NT2/D1 (cell line): ENCODE data around the gene GLRA1.
"Not testable (repeated sequence)": the region's sequence is repeated elsewhere in the genome, so short reads cannot be mapped to it uniquely, and the experiment has no call there.

Source experiments
- DNase-seq: peaks from one replicate; pipeline ENCODE4 v3.0.0-alpha.2; 2011; ENCODE audit warnings: low read depth, low spot score
- H3K27me3 ChIP-seq: 2 replicates; pipeline ENCODE4 v1.6.0; 2011; ENCODE audit warnings: mild to moderate bottlenecking; ENCODE audit not compliant: insufficient read length, insufficient read depth
- H3K36me3 ChIP-seq: 2 replicates; pipeline ENCODE4 v1.6.1; 2011; ENCODE audit warnings: mild to moderate bottlenecking, low read length, mixed read lengths; ENCODE audit not compliant: insufficient read depth, insufficient read length
- H3K4me1 ChIP-seq: 2 replicates; pipeline ENCODE4 v1.5.1; 2011; ENCODE audit not compliant: insufficient read depth, insufficient read length
- H3K4me3 ChIP-seq: 2 replicates; pipeline ENCODE4 v1.5.1; 2011; ENCODE audit warnings: low read depth; ENCODE audit not compliant: insufficient read length
- H3K9ac ChIP-seq: 2 replicates; pipeline ENCODE4 v1.6.0; 2011; ENCODE audit warnings: low read depth; ENCODE audit not compliant: insufficient read length
- H3K9me3 ChIP-seq: 2 replicates; pipeline ENCODE4 v1.5.1; 2011; ENCODE audit warnings: mild to moderate bottlenecking, low read length; ENCODE audit not compliant: insufficient read depth
- SUZ12 ChIP-seq: IDR thresholded peaks from 2 replicates; pipeline ENCODE4 v1.6.1; 2011; ENCODE audit not compliant: insufficient read length, insufficient read depth; ENCODE audit errors: extremely low read depth
- YY1 ChIP-seq: IDR thresholded peaks from 2 replicates; pipeline ENCODE4 v1.6.1; 2011; ENCODE audit not compliant: insufficient read length, insufficient read depth
- ZNF274 ChIP-seq: IDR thresholded peaks from 2 replicates; pipeline ENCODE4 v1.6.1; 2011; ENCODE audit warnings: mild to moderate bottlenecking, low read depth, low read length

The GLRA1 gene

GRCh38 chr5:151870271-151870670 lies 54.4 kb downstream of the GLRA1 start:
- no peak overlapping the region for H3K9ac ChIP-seq
- H3K36me3 ChIP-seq, result no peaks in the 10 kb centered on the region
- H3K9me3 ChIP-seq, result no peaks in the 10 kb centered on the region
- TF ChIP-seq YY1, result no peak
- no peak overlapping the region for H3K4me3 ChIP-seq
- H3K27me3 ChIP-seq, result no peaks in the 10 kb centered on the region
- DNase-seq, result no peak
- no peaks in the 10 kb centered on the region for H3K4me1 ChIP-seq

GRCh38 chr5:151869843-151870242 lies 54.8 kb downstream of the GLRA1 start:
- H3K9ac ChIP-seq, result no peak overlapping the region
- no peaks in the 10 kb centered on the region for H3K36me3 ChIP-seq
- no peaks in the 10 kb centered on the region for H3K27me3 ChIP-seq
- TF ChIP-seq SUZ12 (no peak), YY1 (no peak), ZNF274 (no peak)
- H3K4me3 ChIP-seq, result no peak overlapping the region
- no peaks in the 10 kb centered on the region for H3K4me1 ChIP-seq
- H3K9me3 ChIP-seq, result no peaks in the 10 kb centered on the region
- DNase-seq, result no peak

- Histone ChIP-seq H3K4me1 (no peaks in the 10 kb centered on the region), H3K27me3 (no peaks in the 10 kb centered on the region), H3K4me3 (no peak overlapping the region), H3K9me3 (no peaks in the 10 kb centered on the region), H3K9ac (no peak overlapping the region), H3K36me3 (no peaks in the 10 kb centered on the region)
- TF ChIP-seq YY1 (no peak), ZNF274 (no peak), SUZ12 (no peak)
- DNase-seq, result no peak
Measured at GRCh38 chr5:151868451-151868850, 56.2 kb downstream of the GLRA1 start.

GRCh38 chr5:151864061-151864748 lies 60.4 kb downstream of the GLRA1 start:
- Histone ChIP-seq H3K4me1 (no peaks in the 10 kb centered on the region), H3K9ac (no peak overlapping the region), H3K9me3 (no peaks in the 10 kb centered on the region), H3K4me3 (no peak overlapping the region), H3K27me3 (no peaks in the 10 kb centered on the region), H3K36me3 (no peaks in the 10 kb centered on the region)
- DNase-seq, result no peak
- TF ChIP-seq SUZ12, result no peak
- TF ChIP-seq YY1, result no peak
- no peak for TF ChIP-seq ZNF274

- Histone ChIP-seq H3K9me3 (no peaks in the 10 kb centered on the region), H3K27me3 (no peaks in the 10 kb centered on the region), H3K4me1 (no peaks in the 10 kb centered on the region), H3K9ac (no peak overlapping the region), H3K36me3 (no peaks in the 10 kb centered on the region), H3K4me3 (no peak overlapping the region)
- TF ChIP-seq YY1 (no peak), ZNF274 (no peak), SUZ12 (no peak)
- no peak for DNase-seq
Measured at GRCh38 chr5:151863566-151863965, 61.1 kb downstream of the GLRA1 start.

GRCh38 chr5:151862811-151863472 lies 61.7 kb downstream of the GLRA1 start:
- no peaks in the 10 kb centered on the region for H3K36me3 ChIP-seq
- H3K9me3 ChIP-seq, result no peaks in the 10 kb centered on the region
- DNase-seq, result no peak
- no peak overlapping the region for H3K9ac ChIP-seq
- no peaks in the 10 kb centered on the region for H3K4me1 ChIP-seq
- TF ChIP-seq YY1 (no peak), SUZ12 (no peak), ZNF274 (no peak)
- no peak overlapping the region for H3K4me3 ChIP-seq
- no peaks in the 10 kb centered on the region for H3K27me3 ChIP-seq

- not testable (repeated sequence) for H3K27me3 ChIP-seq, H3K9ac ChIP-seq, H3K4me1 ChIP-seq, H3K4me3 ChIP-seq, H3K36me3 ChIP-seq, DNase-seq, H3K9me3 ChIP-seq
Measured at GRCh38 chr5:151860867-151861266, 63.8 kb downstream of the GLRA1 start.
